Hepatocyte (in vitro differentiated cells): ENCODE data around the gene SPG21. TPM values are rescaled to one million over a fixed set of nuclear protein-coding genes. Genes with fewer than 3 reads are reported as not detected.
A peak's percentile ranks its signal among the peaks of the same experiment; 100 is the strongest.

Experiments used
- DNase-seq: peaks from one replicate; pipeline ENCODE4 v3.0.0-alpha.2; 2016; ENCODE audit warnings: low spot score
- H2AFZ ChIP-seq: fragments of 200-600 bp; sonication (generic); 2 replicates; pipeline ENCODE4 v1.6.0; 2016; ENCODE audit warnings: antibody characterized with exemption, mild to moderate bottlenecking
- H3K27ac ChIP-seq: fragments of 200-600 bp; sonication (generic); 2 replicates; pipeline ENCODE4 v1.5.1; 2016; ENCODE audit warnings: mild to moderate bottlenecking
- H3K27me3 ChIP-seq: fragments of 200-600 bp; sonication (generic); 2 replicates; pipeline ENCODE4 v1.6.1; 2016
- H3K36me3 ChIP-seq: fragments of 200-600 bp; sonication (generic); replicated peaks from 2 replicates; pipeline ENCODE4 v1.5.1; 2016; ENCODE audit warnings: low read depth; ENCODE audit not compliant: insufficient read depth
- H3K4me1 ChIP-seq: fragments of 200-600 bp; sonication (generic); 2 replicates; pipeline ENCODE4 v1.5.1; 2016; ENCODE audit warnings: mild to moderate bottlenecking, moderate library complexity; ENCODE audit not compliant: insufficient read depth
- H3K4me2 ChIP-seq: fragments of 200-600 bp; sonication (generic); 2 replicates; pipeline ENCODE4 v1.6.0; 2016
- H3K4me3 ChIP-seq: fragments of 200-600 bp; sonication (generic); 2 replicates; pipeline ENCODE4 v1.5.1; 2016; ENCODE audit warnings: mild to moderate bottlenecking
- H3K79me2 ChIP-seq: fragments of 200-600 bp; sonication (generic); 2 replicates; pipeline ENCODE4 v1.6.0; 2017; ENCODE audit warnings: mild to moderate bottlenecking
- H3K9me2 ChIP-seq: fragments of 200-600 bp; sonication (generic); replicated peaks from 2 replicates; pipeline ENCODE4 v1.6.0; 2017; ENCODE audit warnings: mild to moderate bottlenecking; ENCODE audit not compliant: insufficient read depth
- H3K9me3 ChIP-seq: fragments of 200-600 bp; sonication (generic); 2 replicates; pipeline ENCODE4 v1.5.1; 2016; ENCODE audit warnings: low read depth, mild to moderate bottlenecking
- H4K20me1 ChIP-seq: fragments of 200-600 bp; sonication (generic); 2 replicates; pipeline ENCODE4 v1.6.0; 2016; ENCODE audit warnings: mild to moderate bottlenecking; ENCODE audit not compliant: insufficient read depth, poor library complexity, severe bottlenecking
- CTCF ChIP-seq: fragments of 200-600 bp; sonication (generic); IDR thresholded peaks from 2 replicates; pipeline ENCODE4 v1.5.1; 2016; ENCODE audit warnings: antibody characterized with exemption, mild to moderate bottlenecking; ENCODE audit not compliant: poor library complexity
- EZH2 ChIP-seq: fragments of 200-600 bp; sonication (generic); IDR thresholded peaks from 2 replicates; pipeline ENCODE4 v1.6.1; 2016; ENCODE audit warnings: antibody characterized with exemption, mild to moderate bottlenecking, borderline replicate concordance
- EZH2phosphoT487 ChIP-seq: fragments of 200-600 bp; sonication (generic); IDR thresholded peaks from one replicate; pipeline ENCODE4 v1.6.1; 2018; ENCODE audit warnings: antibody characterized with exemption, mild to moderate bottlenecking, low read depth, moderate library complexity; ENCODE audit not compliant: unreplicated experiment, severe bottlenecking
- whole genome bisulfite sequencing: methylation state at CpG from one replicate; pipeline ENCODE4 v1.1.6; 2016; ENCODE audit warnings: low lambda C conversion rate; ENCODE audit errors: missing lambda C conversion rate; 5-methylcytosine and 5-hydroxymethylcytosine counted together
- polyA plus RNA-seq: library from polyadenylated mRNA; unstranded; fragments of >200 nt; fragmentation: Nextera tagmentation; extraction: Ambion mirVana; gene quantifications from 2 replicates; pipeline ENCODE4 v1.2.1, GENCODE V29; 2016
- total RNA-seq: library from RNA; depleted of rRNA; stranded (reverse); fragments of >200 nt; gene quantifications from 2 replicates; pipeline ENCODE4 v1.2.3, GENCODE V29; 2014

SPG21 gene
- total and polyA plus RNA-seq, 2 experiments from 2014 or later = 86.4 to 138 TPM

GRCh38 chr15:64991536-64992135 is 1.9 kb upstream of the SPG21 start:
- no peak overlapping the region for H3K27ac ChIP-seq
- no peak for DNase-seq
- H3K4me2 ChIP-seq = no peak overlapping the region
- H3K9me2 ChIP-seq = no peaks in the 10 kb centered on the region
- WGBS = 66% methylated on average over 2 of the region's 2 CpGs
- TF ChIP-seq CTCF (no peak), EZH2 (no peak), EZH2phosphoT487 (no peak)
- peaks cover 6% of the 10 kb centered on the region for H3K4me1 ChIP-seq
- H3K4me3 ChIP-seq = no peak overlapping the region
- no peak overlapping the region for H2AFZ ChIP-seq
- H3K36me3 ChIP-seq = no peaks in the 10 kb centered on the region
- peaks cover 26% of the 10 kb centered on the region for H3K79me2 ChIP-seq
- H4K20me1 ChIP-seq = no peaks in the 10 kb centered on the region
- no peaks in the 10 kb centered on the region for H3K27me3 ChIP-seq
- no peaks in the 10 kb centered on the region for H3K9me3 ChIP-seq

DNA sequence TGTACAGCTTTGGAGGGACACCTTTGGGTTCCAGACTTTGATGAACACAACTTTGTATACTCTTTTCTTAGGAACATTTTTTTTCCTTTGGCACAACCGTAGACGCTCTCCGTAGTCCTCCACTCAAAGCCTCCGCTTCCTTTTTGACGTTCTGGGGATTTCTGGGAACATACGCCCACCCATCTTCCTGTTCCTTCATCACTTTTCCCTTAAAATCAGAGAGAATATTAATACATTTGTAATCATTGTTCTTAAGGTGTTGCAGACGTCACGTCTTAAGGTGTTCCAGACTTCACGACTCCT is 405 bp upstream of the SPG21 start:
- Histone ChIP-seq H2AFZ (peak overlapping the region; percentile 78), H3K27me3 (no peaks in the 10 kb centered on the region), H3K9me3 (no peaks in the 10 kb centered on the region), H3K4me2 (peak overlapping the region; percentile 74), H3K36me3 (no peaks in the 10 kb centered on the region), H3K9me2 (no peaks in the 10 kb centered on the region), H4K20me1 (no peaks in the 10 kb centered on the region), H3K79me2 (peaks cover 36% of the 10 kb centered on the region), H3K4me1 (peaks cover 15% of the 10 kb centered on the region), H3K27ac (peak overlapping the region; percentile 95), H3K4me3 (peak overlapping the region; percentile 48)
- WGBS = 9% methylated on average over 9 of the region's 9 CpGs
- TF ChIP-seq CTCF (no peak), EZH2phosphoT487 (no peak), EZH2 (no peak)
- DNase-seq = no peak

- H2AFZ ChIP-seq = no peak overlapping the region
- no peak for TF ChIP-seq EZH2phosphoT487
- no peak for TF ChIP-seq EZH2
- no peak for TF ChIP-seq CTCF
- no peaks in the 10 kb centered on the region for H3K9me2 ChIP-seq
Measured at GRCh38 chr15:64987136-64987535, 2.6 kb downstream of the SPG21 start.

More at GRCh38 chr15:64987136-64987535, 2.6 kb downstream of the SPG21 start:
- H3K4me3 ChIP-seq = no peak overlapping the region
- no peaks in the 10 kb centered on the region for H3K27me3 ChIP-seq
- peak overlapping the region; percentile 76 for H3K4me2 ChIP-seq
- no peak for DNase-seq
- H3K79me2 ChIP-seq = peaks cover 66% of the 10 kb centered on the region
- WGBS = 67% methylated on average over 3 of the region's 3 CpGs
- H3K27ac ChIP-seq = no peak overlapping the region
- no peaks in the 10 kb centered on the region for H3K36me3 ChIP-seq
- peaks cover 32% of the 10 kb centered on the region for H3K4me1 ChIP-seq
- H4K20me1 ChIP-seq = no peaks in the 10 kb centered on the region
- H3K9me3 ChIP-seq = no peaks in the 10 kb centered on the region
